H1 (cell line): Measurements from ENCODE around the gene C12orf42. TPM values are rescaled to one million over a fixed set of nuclear protein-coding genes. Genes with fewer than 3 reads are reported as not detected.

Experiments used
- EP300 ChIP-seq, 2 experiments: IDR thresholded peaks; 1 replicate in 1 of 2; 2 replicates in 1 of 2; pipeline ENCODE4 v1.6.1; 2011 to 2012; ENCODE audit warnings: low read depth in 2 of 2, low read length in 2 of 2, mild to moderate bottlenecking in 2 of 2, borderline replicate concordance in 1 of 2, inconsistent platforms in 1 of 2, moderate library complexity in 1 of 2
- NANOG ChIP-seq: IDR thresholded peaks from 2 replicates; pipeline ENCODE4 v1.6.1; 2011; ENCODE audit warnings: low read length, low read depth, mild to moderate bottlenecking, inconsistent platforms; ENCODE audit not compliant: insufficient read depth, poor library complexity, severe bottlenecking
- SIN3A ChIP-seq, 2 experiments: IDR thresholded peaks in 1 of 2; conservative IDR thresholded peaks in 1 of 2; 2 replicates each; pipeline ENCODE4 v1.6.1; 2011 to 2012; ENCODE audit warnings: low read length in 2 of 2, improper control_type of control experiment in 1 of 2, low read depth in 1 of 2, mild to moderate bottlenecking in 1 of 2
- TEAD4 ChIP-seq: IDR thresholded peaks from 2 replicates; pipeline ENCODE4 v1.6.1; 2012; ENCODE audit warnings: low read depth, low read length, inconsistent platforms, mixed read lengths
- polyA plus RNA-seq, 7 experiments: library from polyadenylated mRNA; depleted of rRNA in 3 of 7; stranded (reverse) in 5 of 7; unstranded in 2 of 7; fragments of >200 nt in 5 of 7; fragments of 200-250 nt in 2 of 7; gene quantifications; 1 replicate in 5 of 7; 2 replicates in 1 of 7; 4 replicates in 1 of 7; pipeline versions ENCODE4 v1.2.1 to v1.2.3, GENCODE V29; 2011 to 2013; ENCODE audit warnings: missing spikeins in 2 of 7, mixed read lengths in 2 of 7
- total RNA-seq: library from RNA; stranded (reverse); fragmentation: NEBNext Ultra II Directional; extraction: Animal tissue kit (Norgen Biotek cat#: 25700); gene quantifications from 2 replicates; pipeline ENCODE4 v1.2.1, GENCODE V29; 2021

The C12orf42 gene
- total and polyA plus RNA-seq, 2 of the 8 experiments (the other 6 are each of a cell fraction or from before 2014, with no cell fraction given), result 0.05 TPM; not detected in 1

GRCh38 chr12:103392722-103393121, 103.0 kb downstream of the C12orf42 start (continued):
- TF ChIP-seq SIN3A (conservative IDR thresholded peaks at IDR 0.05 in 1 of 2, IDR thresholded peaks at IDR 0.05 in 1 of 2; ENCODE audit: low read depth in 1 of 2, low read length in 2 of 2), result no peak
- TF ChIP-seq TEAD4, result no peak
- TF ChIP-seq NANOG, result no peak
- no peak for TF ChIP-seq EP300 (IDR thresholded peaks at IDR 0.05; ENCODE audit: borderline replicate concordance in 1 of 2, low read depth in 2 of 2, low read length in 2 of 2)
